ENCODE data around the gene ANKRD44.

- TF ChIP-seq CTCF (conservative IDR thresholded peaks at IDR 0.05; ENCODE audit: low read depth, low read length) = no peak
- no peak for TF ChIP-seq EZH2phosphoT487 (IDR thresholded peaks at IDR 0.05; ENCODE audit: borderline replicate concordance, low read length)
- TF ChIP-seq EZH2 (IDR thresholded peaks at IDR 0.05; ENCODE audit: low read length, unreplicated experiment) = no peak
Observed at GRCh38 chr2:197308996-197309690, 1.4 kb downstream of the ANKRD44 start.

Data from PC-3 (cell line).